NCI-H1417 treated with DMSO at 0.1 percent for 48 hours (cell line): ENCODE data around the gene CDK18.

Source experiments
- DNase-seq: peaks from one replicate; lab custom pipeline; 2025; lab: John Stamatoyannopoulos, UW

CDK18 gene

GRCh38 chr1:205523891-205524793 is 19.7 kb downstream of the CDK18 start:
- no peak for DNase-seq

GRCh38 chr1:205524794-205525101 is 20.3 kb downstream of the CDK18 start:
- no peak for DNase-seq

GRCh38 chr1:205525495-205526285 is 21.2 kb downstream of the CDK18 start:
- no peak for DNase-seq

- no peak for DNase-seq
Observed at GRCh38 chr1:205526431-205526830, 22.0 kb downstream of the CDK18 start.

- no peak for DNase-seq
Observed at GRCh38 chr1:205527931-205528330, 23.5 kb downstream of the CDK18 start.

GRCh38 chr1:205528446-205528886 is 24.0 kb downstream of the CDK18 start:
- no peak for DNase-seq

GRCh38 chr1:205528887-205529825 is 24.7 kb downstream of the CDK18 start:
- no peak for DNase-seq

- DNase-seq, result no peak
Observed at GRCh38 chr1:205530116-205530515, 25.6 kb downstream of the CDK18 start.

GRCh38 chr1:205531191-205532025 is 26.9 kb downstream of the CDK18 start:
- no peak for DNase-seq

GRCh38 chr1:205532026-205532898 is 27.8 kb downstream of the CDK18 start:
- no peak for DNase-seq

- no peak for DNase-seq
Observed at GRCh38 chr1:205532996-205533735, 28.7 kb downstream of the CDK18 start.

GRCh38 chr1:205533748-205534443 is 29.4 kb downstream of the CDK18 start:
- DNase-seq, result no peak

GRCh38 chr1:205534444-205534985 is 30.0 kb downstream of the CDK18 start:
- DNase-seq, result no peak

- no peak for DNase-seq
Observed at GRCh38 chr1:205535096-205535495, 30.6 kb downstream of the CDK18 start.

GRCh38 chr1:205535866-205536758 is 31.6 kb downstream of the CDK18 start:
- no peak for DNase-seq

GRCh38 chr1:205536759-205537361 is 32.4 kb downstream of the CDK18 start:
- DNase-seq, result no peak
